Measurements from ENCODE around the gene RBM33.

RBM33 gene

GRCh38 chr7:155725006-155725355 lies 80.5 kb downstream of the RBM33 start:
- Mint-ChIP-seq H3K27me3 (ENCODE audit: low read depth, poor library complexity) (no peaks in the 10 kb centered on the region), H3K9me3 (no peaks in the 10 kb centered on the region), H3K27ac (peak overlapping the region; percentile 5), H3K4me1 (peaks cover 5% of the 10 kb centered on the region), H3K36me3 (ENCODE audit: low read depth) (peaks cover 38% of the 10 kb centered on the region), H3K4me3 (no peak overlapping the region)
- DNase-seq = no peak
- no peak for TF ChIP-seq CTCF (IDR thresholded peaks at IDR 0.05)

GRCh38 chr7:155727616-155728015 lies 83.2 kb downstream of the RBM33 start:
- Mint-ChIP-seq H3K9me3 (no peaks in the 10 kb centered on the region), H3K4me3 (no peak overlapping the region), H3K4me1 (peaks cover 5% of the 10 kb centered on the region), H3K27me3 (ENCODE audit: low read depth, poor library complexity) (no peaks in the 10 kb centered on the region), H3K36me3 (ENCODE audit: low read depth) (peaks cover 44% of the 10 kb centered on the region), H3K27ac (no peak overlapping the region)
- TF ChIP-seq CTCF (IDR thresholded peaks at IDR 0.05) = no peak
- no peak for DNase-seq

DNA sequence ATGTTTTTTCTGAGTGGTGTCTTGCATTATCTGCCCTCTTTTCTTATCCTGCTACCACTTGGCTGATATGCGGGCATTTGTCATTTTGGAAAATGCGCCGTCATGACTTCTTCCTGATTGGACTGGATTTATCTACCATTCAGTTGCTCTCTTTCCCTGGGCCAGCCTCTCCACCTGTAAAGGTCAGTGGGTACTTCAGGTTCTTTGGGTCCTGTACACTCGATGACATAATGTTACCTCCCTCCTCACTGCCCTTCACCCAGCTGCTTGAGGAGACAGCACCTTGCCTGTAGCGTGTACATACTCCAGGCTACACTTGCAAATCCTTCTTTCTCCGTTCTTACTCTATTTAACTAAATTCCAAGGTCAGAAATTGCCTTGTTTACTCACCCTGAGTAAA lies 83.7 kb downstream of the RBM33 start:
- peak overlapping the region; percentile 52 for H3K27ac Mint-ChIP-seq
- peaks cover 41% of the 10 kb centered on the region for H3K36me3 Mint-ChIP-seq (ENCODE audit: low read depth)
- H3K4me1 Mint-ChIP-seq = peaks cover 5% of the 10 kb centered on the region
- no peaks in the 10 kb centered on the region for H3K27me3 Mint-ChIP-seq (ENCODE audit: low read depth, poor library complexity)
- no peak for DNase-seq
- no peaks in the 10 kb centered on the region for H3K9me3 Mint-ChIP-seq
- no peak for TF ChIP-seq CTCF (IDR thresholded peaks at IDR 0.05)
- no peak overlapping the region for H3K4me3 Mint-ChIP-seq

- peaks cover 1% of the 10 kb centered on the region for H3K4me1 Mint-ChIP-seq
- H3K9me3 Mint-ChIP-seq = no peaks in the 10 kb centered on the region
- no peak for DNase-seq
- no peak overlapping the region for H3K27ac Mint-ChIP-seq
- H3K27me3 Mint-ChIP-seq (ENCODE audit: low read depth, poor library complexity) = no peaks in the 10 kb centered on the region
- no peak overlapping the region for H3K4me3 Mint-ChIP-seq
- TF ChIP-seq CTCF (IDR thresholded peaks at IDR 0.05) = no peak
- H3K36me3 Mint-ChIP-seq (ENCODE audit: low read depth) = peaks cover 25% of the 10 kb centered on the region
Observed at GRCh38 chr7:155729847-155730246, 85.4 kb downstream of the RBM33 start.

DNA sequence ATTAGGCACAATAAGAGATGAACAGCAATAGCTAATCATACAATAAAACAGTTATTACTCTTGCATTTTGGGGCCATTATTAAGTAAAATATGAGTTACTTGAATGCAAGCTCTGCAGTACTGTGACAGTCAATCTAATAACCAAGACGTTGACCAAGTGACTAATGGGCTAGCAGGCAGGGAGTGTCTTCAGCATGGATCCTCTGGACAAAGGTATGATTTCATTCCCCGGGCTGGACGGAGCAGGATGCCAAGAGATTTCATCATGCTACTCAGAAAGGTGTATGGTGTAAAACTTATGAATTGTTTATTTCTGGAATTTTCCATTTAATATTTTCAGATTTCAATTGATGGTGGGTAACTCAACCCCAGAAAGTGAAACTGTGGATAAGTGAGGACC lies 86.9 kb downstream of the RBM33 start:
- no peak overlapping the region for H3K4me3 Mint-ChIP-seq
- no peaks in the 10 kb centered on the region for H3K27me3 Mint-ChIP-seq (ENCODE audit: low read depth, poor library complexity)
- no peak overlapping the region for H3K27ac Mint-ChIP-seq
- H3K36me3 Mint-ChIP-seq (ENCODE audit: low read depth) = peaks cover 21% of the 10 kb centered on the region
- H3K4me1 Mint-ChIP-seq = no peaks in the 10 kb centered on the region
- no peaks in the 10 kb centered on the region for H3K9me3 Mint-ChIP-seq
- DNase-seq = no peak
- TF ChIP-seq CTCF (IDR thresholded peaks at IDR 0.05) = no peak

GRCh38 chr7:155731871-155732270 lies 87.4 kb downstream of the RBM33 start:
- Mint-ChIP-seq H3K36me3 (ENCODE audit: low read depth) (peaks cover 21% of the 10 kb centered on the region), H3K27ac (no peak overlapping the region), H3K4me3 (no peak overlapping the region), H3K9me3 (no peaks in the 10 kb centered on the region), H3K27me3 (ENCODE audit: low read depth, poor library complexity) (no peaks in the 10 kb centered on the region), H3K4me1 (no peaks in the 10 kb centered on the region)
- DNase-seq = no peak
- TF ChIP-seq CTCF (IDR thresholded peaks at IDR 0.05) = no peak

Measured in nephron progenitor cell (in vitro differentiated cells).